HEK293 (cell line): Measurements from ENCODE around the gene IL21.
"Not testable (repeated sequence)": the region's sequence is repeated elsewhere in the genome, so short reads cannot be mapped to it uniquely, and the experiment has no call there.

Experiments
- CTCF ChIA-PET: fragments of 350-600 bp; formaldehyde crosslinking; extraction: SDS; loops from one replicate; lab custom pipeline; 2021; ENCODE audit warnings: antibody characterized with exemption; lab: Yijun Ruan, JAX
- POLR2A ChIA-PET: fragments of 300-600 bp; formaldehyde crosslinking; extraction: SDS; loops from one replicate; lab custom pipeline; 2020; ENCODE audit warnings: antibody characterized with exemption, inconsistent platforms; lab: Yijun Ruan, JAX
- H3K27ac ChIP-seq: fragments of 200-500 bp; sonication (Bioruptor generic); 2 replicates; pipeline ENCODE4 v1.5.1; 2014; ENCODE audit warnings: low read depth, low read length, control low read depth, inconsistent platforms; ENCODE audit errors: extremely low read depth
- H3K36me3 ChIP-seq, 2 experiments: fragments of 200-500 bp in 1 of 2; sonication (Bioruptor generic) in 1 of 2; 1 replicate in 1 of 2; 2 replicates in 1 of 2; pipeline ENCODE4 v1.5.1; 2014 to 2017; ENCODE audit warnings: inconsistent platforms in 2 of 2, low read length in 2 of 2; ENCODE audit not compliant: control insufficient read depth in 2 of 2, insufficient read depth in 1 of 2
- H3K4me1 ChIP-seq: fragments of 200-500 bp; sonication (Bioruptor generic); 2 replicates; pipeline ENCODE4 v1.5.1; 2014; ENCODE audit warnings: mild to moderate bottlenecking, low read length, inconsistent platforms; ENCODE audit not compliant: control insufficient read depth, insufficient read depth
- H3K4me3 ChIP-seq: 2 replicates; pipeline ENCODE4 v1.5.1; 2011; ENCODE audit warnings: low read depth, mild to moderate bottlenecking, control low read depth, low read length, moderate library complexity
- H3K9me3 ChIP-seq: fragments of 200-500 bp; sonication (Bioruptor generic); 2 replicates; pipeline ENCODE4 v1.5.1; 2014; ENCODE audit warnings: low read depth, low read length, inconsistent platforms; ENCODE audit not compliant: control insufficient read depth, insufficient read depth
- GLIS1 ChIP-seq: fragments of 450-650 bp; formaldehyde crosslinking; IDR thresholded peaks from 2 replicates; pipeline ENCODE4 v1.5.1; 2016; ENCODE audit warnings: missing biosample characterization, missing genetic modification characterization
- HOXA7 ChIP-seq: sonication (generic); formaldehyde crosslinking; IDR thresholded peaks from 2 replicates; pipeline ENCODE4 v1.8.1; 2022; ENCODE audit warnings: missing genetic modification reagents, borderline replicate concordance
- MYNN ChIP-seq: fragments of 450-650 bp; formaldehyde crosslinking; IDR thresholded peaks from 2 replicates; pipeline ENCODE4 v1.5.1; 2016; ENCODE audit warnings: missing biosample characterization, missing genetic modification characterization, borderline replicate concordance
- RBAK ChIP-seq: fragments of 450-650 bp; formaldehyde crosslinking; IDR thresholded peaks from 2 replicates; pipeline ENCODE4 v1.5.1; 2016; ENCODE audit warnings: missing biosample characterization, missing genetic modification characterization
- SALL2 ChIP-seq: fragments of 450-650 bp; formaldehyde crosslinking; IDR thresholded peaks from 2 replicates; pipeline ENCODE4 v1.5.0; 2017; ENCODE audit warnings: missing biosample characterization, mild to moderate bottlenecking, missing genetic modification characterization, borderline replicate concordance
- SCRT2 ChIP-seq: fragments of 450-650 bp; formaldehyde crosslinking; IDR thresholded peaks from 2 replicates; pipeline ENCODE4 v1.5.1; 2016; ENCODE audit warnings: missing biosample characterization, missing genetic modification characterization
- ZBTB26 ChIP-seq: fragments of 450-650 bp; formaldehyde crosslinking; optimal IDR thresholded peaks from 2 replicates; pipeline ENCODE3; 2016; ENCODE audit warnings: missing biosample characterization, mild to moderate bottlenecking, missing genetic modification characterization
- ZFHX2 ChIP-seq: fragments of 450-650 bp; formaldehyde crosslinking; conservative IDR thresholded peaks from 2 replicates; pipeline ENCODE4 v1.5.1; 2016; ENCODE audit warnings: missing biosample characterization, missing genetic modification characterization
- ZFP37 ChIP-seq: fragments of 450-650 bp; formaldehyde crosslinking; IDR thresholded peaks from 2 replicates; pipeline ENCODE4 v1.5.1; 2016; ENCODE audit warnings: missing biosample characterization, missing genetic modification characterization
- ZNF114 ChIP-seq: fragments of 450-650 bp; formaldehyde crosslinking; IDR thresholded peaks from 2 replicates; pipeline ENCODE4 v1.5.0; 2017; ENCODE audit warnings: missing biosample characterization, missing genetic modification characterization
- ZNF174 ChIP-seq: fragments of 450-650 bp; formaldehyde crosslinking; IDR thresholded peaks from 2 replicates; pipeline ENCODE4 v1.5.0; 2017; ENCODE audit warnings: missing biosample characterization, mild to moderate bottlenecking, missing genetic modification characterization
- ZNF19 ChIP-seq: fragments of 450-650 bp; formaldehyde crosslinking; IDR thresholded peaks from 2 replicates; pipeline ENCODE4; 2016; ENCODE audit warnings: missing biosample characterization, missing genetic modification characterization, low read depth
- ZNF292 ChIP-seq: fragments of 450-650 bp; formaldehyde crosslinking; IDR thresholded peaks from 2 replicates; pipeline ENCODE4 v1.5.1; 2016; ENCODE audit warnings: low read depth, missing biosample characterization, missing genetic modification characterization, borderline replicate concordance
- ZNF311 ChIP-seq: fragments of 450-650 bp; formaldehyde crosslinking; IDR thresholded peaks from 2 replicates; pipeline ENCODE4 v1.5.1; 2017; ENCODE audit warnings: missing biosample characterization, missing genetic modification characterization, borderline replicate concordance
- ZNF341 ChIP-seq: fragments of 450-650 bp; formaldehyde crosslinking; IDR thresholded peaks from 2 replicates; pipeline ENCODE4; 2016; ENCODE audit warnings: low read depth, missing biosample characterization, missing genetic modification characterization
- ZNF529 ChIP-seq: fragments of 450-650 bp; formaldehyde crosslinking; IDR thresholded peaks from 2 replicates; pipeline ENCODE4 v1.5.1; 2017; ENCODE audit warnings: missing genetic modification characterization, missing biosample characterization; ENCODE audit not compliant: insufficient replicate concordance
- ZNF843 ChIP-seq: fragments of 450-650 bp; formaldehyde crosslinking; IDR thresholded peaks from 2 replicates; pipeline ENCODE4 v1.5.1; 2016; ENCODE audit warnings: missing biosample characterization, missing genetic modification characterization
- TF ChIP-seq, protein P1 (sequence below): fragments of 450-650 bp; formaldehyde crosslinking; IDR thresholded peaks from 2 replicates; pipeline ENCODE4; 2016; ENCODE audit warnings: missing biosample characterization, missing genetic modification characterization
- TF ChIP-seq, protein P2 (sequence below): fragments of 450-650 bp; formaldehyde crosslinking; IDR thresholded peaks from 2 replicates; pipeline ENCODE4 v1.5.1; 2016; ENCODE audit warnings: missing biosample characterization, missing genetic modification characterization, low read depth
- TF ChIP-seq, protein P3 (sequence below): fragments of 450-650 bp; formaldehyde crosslinking; IDR thresholded peaks from 2 replicates; pipeline ENCODE4 v1.5.1; 2016; ENCODE audit warnings: missing biosample characterization, missing genetic modification characterization
- TF ChIP-seq, protein P4 (sequence below): fragments of 450-650 bp; formaldehyde crosslinking; IDR thresholded peaks from 2 replicates; pipeline ENCODE4 v1.5.1; 2017; ENCODE audit warnings: missing biosample characterization, missing genetic modification characterization
- TF ChIP-seq, protein P5 (sequence below): fragments of 450-650 bp; formaldehyde crosslinking; IDR thresholded peaks from 2 replicates; pipeline ENCODE4 v1.5.1; 2017; ENCODE audit warnings: missing biosample characterization, missing genetic modification characterization

Gene IL21

GRCh38 chr4:122657553-122657952 lies 36.7 kb upstream of the IL21 start:
- no peaks in the 10 kb centered on the region for H3K4me1 ChIP-seq
- POLR2A ChIA-PET, result no interaction called here
- H3K27ac ChIP-seq, result no peak overlapping the region
- CTCF ChIA-PET, result interaction anchor here (0.6 to 1.3 kb wide), 2 partner anchors 52 to 60 kb away, joined by 3 read pairs; no protein-coding TSS in a partner anchor
- TF ChIP-seq ZNF843 (tag by site-specific recombination) (no peak), ZNF19 (no peak), HOXA7 (CRISPR knock-in tag) (no peak), ZNF311 (tag by site-specific recombination) (no peak), RBAK (tag by site-specific recombination) (no peak), ZNF114 (no peak), GLIS1 (no peak), SALL2 (tag by site-specific recombination) (no peak), SCRT2 (tag by site-specific recombination) (no peak), ZNF292 (tag by site-specific recombination) (no peak), ZFHX2 (tag by site-specific recombination) (no peak)
- TF ChIP-seq, protein P1, sequence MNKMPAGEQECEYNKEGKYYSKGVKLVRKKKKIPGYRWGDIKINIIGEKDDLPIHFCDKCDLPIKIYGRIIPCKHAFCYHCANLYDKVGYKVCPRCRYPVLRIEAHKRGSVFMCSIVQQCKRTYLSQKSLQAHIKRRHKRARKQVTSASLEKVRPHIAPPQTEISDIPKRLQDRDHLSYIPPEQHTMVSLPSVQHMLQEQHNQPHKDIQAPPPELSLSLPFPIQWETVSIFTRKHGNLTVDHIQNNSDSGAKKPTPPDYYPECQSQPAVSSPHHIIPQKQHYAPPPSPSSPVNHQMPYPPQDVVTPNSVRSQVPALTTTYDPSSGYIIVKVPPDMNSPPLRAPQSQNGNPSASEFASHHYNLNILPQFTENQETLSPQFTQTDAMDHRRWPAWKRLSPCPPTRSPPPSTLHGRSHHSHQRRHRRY, result no peak
- no peaks in the 10 kb centered on the region for H3K36me3 ChIP-seq
- H3K9me3 ChIP-seq, result no peaks in the 10 kb centered on the region
- no peak overlapping the region for H3K4me3 ChIP-seq

- H3K27ac ChIP-seq, H3K9me3 ChIP-seq, POLR2A ChIA-PET, H3K4me1 ChIP-seq, H3K36me3 ChIP-seq, H3K4me3 ChIP-seq: not testable (repeated sequence)
- CTCF ChIA-PET, result interaction anchor here (1.3 kb wide), 1 partner anchor 61 kb away, joined by 3 read pairs; no protein-coding TSS in a partner anchor
Observed at GRCh38 chr4:122656583-122656982, 35.7 kb upstream of the IL21 start.

- Histone ChIP-seq H3K36me3 (no peaks in the 10 kb centered on the region), H3K4me3 (no peak overlapping the region), H3K4me1 (no peaks in the 10 kb centered on the region), H3K9me3 (no peaks in the 10 kb centered on the region), H3K27ac (no peak overlapping the region)
- CTCF ChIA-PET, result interaction anchor here (0.8 to 1.7 kb wide), 2 partner anchors 17 to 49 kb away, joined by 4 to 5 read pairs; no protein-coding TSS in a partner anchor
- POLR2A ChIA-PET, result no interaction called here
- TF ChIP-seq ZNF341 (no peak), ZNF114 (no peak), ZNF174 (tag by site-specific recombination) (no peak), ZFP37 (tag by site-specific recombination) (no peak), ZNF529 (tag by site-specific recombination) (no peak), ZBTB26 (tag by site-specific recombination) (no peak), MYNN (no peak)
- TF ChIP-seq, protein P2, sequence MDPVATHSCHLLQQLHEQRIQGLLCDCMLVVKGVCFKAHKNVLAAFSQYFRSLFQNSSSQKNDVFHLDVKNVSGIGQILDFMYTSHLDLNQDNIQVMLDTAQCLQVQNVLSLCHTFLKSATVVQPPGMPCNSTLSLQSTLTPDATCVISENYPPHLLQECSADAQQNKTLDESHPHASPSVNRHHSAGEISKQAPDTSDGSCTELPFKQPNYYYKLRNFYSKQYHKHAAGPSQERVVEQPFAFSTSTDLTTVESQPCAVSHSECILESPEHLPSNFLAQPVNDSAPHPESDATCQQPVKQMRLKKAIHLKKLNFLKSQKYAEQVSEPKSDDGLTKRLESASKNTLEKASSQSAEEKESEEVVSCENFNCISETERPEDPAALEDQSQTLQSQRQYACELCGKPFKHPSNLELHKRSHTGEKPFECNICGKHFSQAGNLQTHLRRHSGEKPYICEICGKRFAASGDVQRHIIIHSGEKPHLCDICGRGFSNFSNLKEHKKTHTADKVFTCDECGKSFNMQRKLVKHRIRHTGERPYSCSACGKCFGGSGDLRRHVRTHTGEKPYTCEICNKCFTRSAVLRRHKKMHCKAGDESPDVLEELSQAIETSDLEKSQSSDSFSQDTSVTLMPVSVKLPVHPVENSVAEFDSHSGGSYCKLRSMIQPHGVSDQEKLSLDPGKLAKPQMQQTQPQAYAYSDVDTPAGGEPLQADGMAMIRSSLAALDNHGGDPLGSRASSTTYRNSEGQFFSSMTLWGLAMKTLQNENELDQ (tag by site-specific recombination), result no peak
- TF ChIP-seq, protein P3, sequence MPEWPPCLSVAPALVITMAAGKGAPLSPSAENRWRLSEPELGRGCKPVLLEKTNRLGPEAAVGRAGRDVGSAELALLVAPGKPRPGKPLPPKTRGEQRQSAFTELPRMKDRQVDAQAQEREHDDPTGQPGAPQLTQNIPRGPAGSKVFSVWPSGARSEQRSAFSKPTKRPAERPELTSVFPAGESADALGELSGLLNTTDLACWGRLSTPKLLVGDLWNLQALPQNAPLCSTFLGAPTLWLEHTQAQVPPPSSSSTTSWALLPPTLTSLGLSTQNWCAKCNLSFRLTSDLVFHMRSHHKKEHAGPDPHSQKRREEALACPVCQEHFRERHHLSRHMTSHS (tag by site-specific recombination), result no peak
- TF ChIP-seq, protein P4, sequence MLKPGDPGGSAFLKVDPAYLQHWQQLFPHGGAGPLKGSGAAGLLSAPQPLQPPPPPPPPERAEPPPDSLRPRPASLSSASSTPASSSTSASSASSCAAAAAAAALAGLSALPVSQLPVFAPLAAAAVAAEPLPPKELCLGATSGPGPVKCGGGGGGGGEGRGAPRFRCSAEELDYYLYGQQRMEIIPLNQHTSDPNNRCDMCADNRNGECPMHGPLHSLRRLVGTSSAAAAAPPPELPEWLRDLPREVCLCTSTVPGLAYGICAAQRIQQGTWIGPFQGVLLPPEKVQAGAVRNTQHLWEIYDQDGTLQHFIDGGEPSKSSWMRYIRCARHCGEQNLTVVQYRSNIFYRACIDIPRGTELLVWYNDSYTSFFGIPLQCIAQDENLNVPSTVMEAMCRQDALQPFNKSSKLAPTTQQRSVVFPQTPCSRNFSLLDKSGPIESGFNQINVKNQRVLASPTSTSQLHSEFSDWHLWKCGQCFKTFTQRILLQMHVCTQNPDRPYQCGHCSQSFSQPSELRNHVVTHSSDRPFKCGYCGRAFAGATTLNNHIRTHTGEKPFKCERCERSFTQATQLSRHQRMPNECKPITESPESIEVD (tag by site-specific recombination), result no peak
- TF ChIP-seq, protein P5, sequence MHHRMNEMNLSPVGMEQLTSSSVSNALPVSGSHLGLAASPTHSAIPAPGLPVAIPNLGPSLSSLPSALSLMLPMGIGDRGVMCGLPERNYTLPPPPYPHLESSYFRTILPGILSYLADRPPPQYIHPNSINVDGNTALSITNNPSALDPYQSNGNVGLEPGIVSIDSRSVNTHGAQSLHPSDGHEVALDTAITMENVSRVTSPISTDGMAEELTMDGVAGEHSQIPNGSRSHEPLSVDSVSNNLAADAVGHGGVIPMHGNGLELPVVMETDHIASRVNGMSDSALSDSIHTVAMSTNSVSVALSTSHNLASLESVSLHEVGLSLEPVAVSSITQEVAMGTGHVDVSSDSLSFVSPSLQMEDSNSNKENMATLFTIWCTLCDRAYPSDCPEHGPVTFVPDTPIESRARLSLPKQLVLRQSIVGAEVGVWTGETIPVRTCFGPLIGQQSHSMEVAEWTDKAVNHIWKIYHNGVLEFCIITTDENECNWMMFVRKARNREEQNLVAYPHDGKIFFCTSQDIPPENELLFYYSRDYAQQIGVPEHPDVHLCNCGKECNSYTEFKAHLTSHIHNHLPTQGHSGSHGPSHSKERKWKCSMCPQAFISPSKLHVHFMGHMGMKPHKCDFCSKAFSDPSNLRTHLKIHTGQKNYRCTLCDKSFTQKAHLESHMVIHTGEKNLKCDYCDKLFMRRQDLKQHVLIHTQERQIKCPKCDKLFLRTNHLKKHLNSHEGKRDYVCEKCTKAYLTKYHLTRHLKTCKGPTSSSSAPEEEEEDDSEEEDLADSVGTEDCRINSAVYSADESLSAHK (tag by site-specific recombination), result no peak
Observed at GRCh38 chr4:122652379-122652778, 31.5 kb upstream of the IL21 start.
